ENCODE results near the gene DGCR6L.
"Not testable (repeated sequence)": the region's sequence is repeated elsewhere in the genome, so short reads cannot be mapped to it uniquely, and the experiment has no call there.

- TF ChIP-seq, protein P1, sequence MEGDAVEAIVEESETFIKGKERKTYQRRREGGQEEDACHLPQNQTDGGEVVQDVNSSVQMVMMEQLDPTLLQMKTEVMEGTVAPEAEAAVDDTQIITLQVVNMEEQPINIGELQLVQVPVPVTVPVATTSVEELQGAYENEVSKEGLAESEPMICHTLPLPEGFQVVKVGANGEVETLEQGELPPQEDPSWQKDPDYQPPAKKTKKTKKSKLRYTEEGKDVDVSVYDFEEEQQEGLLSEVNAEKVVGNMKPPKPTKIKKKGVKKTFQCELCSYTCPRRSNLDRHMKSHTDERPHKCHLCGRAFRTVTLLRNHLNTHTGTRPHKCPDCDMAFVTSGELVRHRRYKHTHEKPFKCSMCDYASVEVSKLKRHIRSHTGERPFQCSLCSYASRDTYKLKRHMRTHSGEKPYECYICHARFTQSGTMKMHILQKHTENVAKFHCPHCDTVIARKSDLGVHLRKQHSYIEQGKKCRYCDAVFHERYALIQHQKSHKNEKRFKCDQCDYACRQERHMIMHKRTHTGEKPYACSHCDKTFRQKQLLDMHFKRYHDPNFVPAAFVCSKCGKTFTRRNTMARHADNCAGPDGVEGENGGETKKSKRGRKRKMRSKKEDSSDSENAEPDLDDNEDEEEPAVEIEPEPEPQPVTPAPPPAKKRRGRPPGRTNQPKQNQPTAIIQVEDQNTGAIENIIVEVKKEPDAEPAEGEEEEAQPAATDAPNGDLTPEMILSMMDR (conservative IDR thresholded peaks at IDR 0.05 in 1 of 2, IDR thresholded peaks at IDR 0.05 in 1 of 2; ENCODE audit: low read depth in 1 of 2, low read length in 2 of 2) = not testable (repeated sequence)
- not testable (repeated sequence) for TF ChIP-seq EZH2 (IDR thresholded peaks at IDR 0.05; ENCODE audit: low read length, missing control alignments)
Measured at GRCh38 chr22:20355939-20356636, 36.2 kb upstream of the DGCR6L start.

Data from fibroblast of lung (primary cell).